ENCODE measurements around the gene ACAP2. TPM values are rescaled to one million over a fixed set of nuclear protein-coding genes. Genes with fewer than 3 reads are reported as not detected.
"Not testable (repeated sequence)": the region's sequence is repeated elsewhere in the genome, so short reads cannot be mapped to it uniquely, and the experiment has no call there.

The ACAP2 gene
- 57.9 TPM for total RNA-seq (2021; ENCODE audit: unreplicated experiment)
- polyA plus RNA-seq (2012; ENCODE audit: insufficient read length) = 14.3 TPM
- Bru-seq, nascent RNA = percentile 90 among the genes with signal in this experiment
- percentile 87 among the genes with signal in this experiment for BruChase-seq, experiment 1, labeled RNA remaining after a 2-hour chase
- BruChase-seq, experiment 2, labeled RNA remaining after a 6-hour chase = percentile 90 among the genes with signal in this experiment
- long read RNA-seq, full-length matches to known transcripts = 28 of 61 reads
- long read RNA-seq, partial matches to known transcripts = 12 of 61 reads
- long read RNA-seq, other reads (novel, unspliced or antisense) = 21 of 61 reads

DNA sequence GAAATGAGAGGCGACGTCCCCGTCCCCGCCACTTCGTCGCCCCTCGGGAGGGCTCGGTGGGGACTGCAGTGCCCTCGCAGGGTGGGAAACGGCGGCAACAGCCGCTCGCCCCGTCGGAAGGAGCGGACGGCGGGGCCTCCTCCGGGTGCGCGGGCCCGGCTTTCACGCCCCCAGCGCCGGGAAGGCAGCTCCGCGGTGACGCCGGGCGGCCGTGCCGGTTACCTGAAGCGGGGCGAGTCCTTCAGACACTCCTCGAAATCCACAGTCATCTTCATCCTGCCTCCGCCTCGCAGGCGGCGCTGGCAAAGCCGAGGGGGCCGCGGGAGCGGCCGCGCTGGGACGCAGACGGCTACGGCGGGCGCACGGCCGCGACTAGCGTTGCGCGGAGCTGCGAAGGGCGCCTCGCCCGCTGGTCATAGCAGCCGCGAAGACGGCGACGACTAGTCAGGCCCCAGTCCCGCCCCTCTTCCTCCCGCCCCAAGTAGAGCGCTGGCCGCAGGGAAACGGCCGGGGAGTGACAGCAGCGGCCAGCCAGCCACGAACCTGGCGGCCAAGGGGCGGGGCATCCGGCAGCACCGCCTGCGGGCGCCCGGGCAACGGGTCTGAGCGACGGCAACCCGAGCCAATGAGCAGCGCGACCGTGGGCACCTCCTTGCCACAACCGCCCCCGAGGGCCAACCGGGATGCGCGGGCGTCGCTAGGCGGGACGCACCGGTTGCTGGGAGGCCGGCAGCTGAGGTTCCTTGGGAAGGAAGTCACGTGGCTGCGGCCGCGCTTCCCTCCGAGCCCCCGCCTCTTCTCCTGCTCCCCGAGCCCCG is at the start of gene ACAP2:
ACAP2 (minus strand) TSS at position 448 of the 818 bp plus-strand sequence; CDS start at position 275, 173 bp downstream.
- no peaks in the 10 kb centered on the region for H3K9me3 ChIP-seq (ENCODE audit: control insufficient read depth, insufficient read depth, low read depth, low read length)
- intact Hi-C loops (cut with micrococcal nuclease; ENCODE audit: unreplicated experiment) = no loop called here
- no peaks in the 10 kb centered on the region for H3K27me3 ChIP-seq (ENCODE audit: control insufficient read depth, insufficient read depth, low read length)
- H3K36me3 ChIP-seq (ENCODE audit: control insufficient read depth, insufficient read depth, low read length) = no peaks in the 10 kb centered on the region
- TF ChIP-seq TCF7L2 (IDR thresholded peaks at IDR 0.05; ENCODE audit: low read depth, low read length) = no peak
- peak; percentile 61; the same call in 1 of the 2 replicates for TF ChIP-seq SIN3A (IDR thresholded peaks at IDR 0.05; ENCODE audit: borderline replicate concordance, insufficient read depth, low read depth, low read length)
- peak; percentile 80 for TF ChIP-seq POLR2AphosphoS5 (IDR thresholded peaks at IDR 0.05; ENCODE audit: low read depth, low read length)
- 0 out of 4 replicates have a peak, but pooled peaks of 1 of the 2 experiments have one; percentile 21 for TF ChIP-seq REST (IDR thresholded peaks at IDR 0.05; ENCODE audit: insufficient read depth in 1 of 2, low read depth in 2 of 2, low read length in 1 of 2)
- TF ChIP-seq CTCF (IDR thresholded peaks at IDR 0.05) = no peak
- ATAC-seq (peak; percentile 97), DNase-seq (ENCODE audit: low read depth, low spot score) (peak; percentile 93)
- peaks cover 23% of the 10 kb centered on the region for H3K4me1 ChIP-seq (ENCODE audit: control insufficient read depth, insufficient read depth, low read length)
- BruUV-seq (replicated peaks) = no TSS peak
- peak within 1 kb of the TSS; percentile 96 for H3K27ac ChIP-seq (ENCODE audit: low read length)
- in situ Hi-C loops (cut with HindIII; ENCODE audit: low pct_unique_long_range_greater_than_20kb, low sequenced_read_pairs) = no loop called here
- ChIA-PET POLR2A (interaction anchor here (0.6 kb wide), 1 partner anchor 98 kb away, joined by 9 read pairs; no protein-coding TSS in a partner anchor), CTCF (interaction anchor here (1.0 kb wide), 1 partner anchor 172 kb away, joined by 3 read pairs; the partner anchor contains the start of gene XXYLT1)
- H3K4me3 ChIP-seq (ENCODE audit: low read depth in 2 of 2, low read length in 2 of 2) = peak within 1 kb of the TSS; percentile 74 to 80

GRCh38 chr3:195475614-195476013 is 32.8 kb upstream of the ACAP2 start:
- TF ChIP-seq REST (IDR thresholded peaks at IDR 0.05; ENCODE audit: insufficient read depth in 1 of 2, low read depth in 2 of 2, low read length in 1 of 2) (no peak), CTCF (IDR thresholded peaks at IDR 0.05) (no peak), POLR2AphosphoS5 (IDR thresholded peaks at IDR 0.05; ENCODE audit: low read depth, low read length) (no peak), TCF7L2 (IDR thresholded peaks at IDR 0.05; ENCODE audit: low read depth, low read length) (no peak), SIN3A (IDR thresholded peaks at IDR 0.05; ENCODE audit: borderline replicate concordance, insufficient read depth, low read depth, low read length) (no peak)
- POLR2A ChIA-PET = interaction anchor here (0.6 kb wide), 1 partner anchor 51 kb away, joined by 5 read pairs; no protein-coding TSS in a partner anchor
- no TSS peak for BruUV-seq (replicated peaks)
- 0 out of 2 replicates have a peak, but pooled peaks cover 4% of the 10 kb centered on the region for H3K27me3 ChIP-seq (ENCODE audit: control insufficient read depth, insufficient read depth, low read length)
- no peaks in the 10 kb centered on the region for H3K4me1 ChIP-seq (ENCODE audit: control insufficient read depth, insufficient read depth, low read length)
- DNase-seq (ENCODE audit: low read depth, low spot score) (no peak), ATAC-seq (no peak)
- CTCF ChIA-PET = interaction anchor here (0.9 kb wide), 1 partner anchor 204 kb away, joined by 5 read pairs; the partner anchor contains the start of gene XXYLT1
- no peaks in the 10 kb centered on the region for H3K36me3 ChIP-seq (ENCODE audit: control insufficient read depth, insufficient read depth, low read length)
- no peak overlapping the region for H3K27ac ChIP-seq (ENCODE audit: low read length)
- intact Hi-C loops (cut with micrococcal nuclease; ENCODE audit: unreplicated experiment) (no loop called here), in situ Hi-C loops (cut with HindIII; ENCODE audit: low pct_unique_long_range_greater_than_20kb, low sequenced_read_pairs) (no loop called here)
- no peak overlapping the region for H3K4me3 ChIP-seq (ENCODE audit: low read depth in 2 of 2, low read length in 2 of 2)
- H3K9me3 ChIP-seq (ENCODE audit: control insufficient read depth, insufficient read depth, low read depth, low read length) = no peaks in the 10 kb centered on the region

DNA sequence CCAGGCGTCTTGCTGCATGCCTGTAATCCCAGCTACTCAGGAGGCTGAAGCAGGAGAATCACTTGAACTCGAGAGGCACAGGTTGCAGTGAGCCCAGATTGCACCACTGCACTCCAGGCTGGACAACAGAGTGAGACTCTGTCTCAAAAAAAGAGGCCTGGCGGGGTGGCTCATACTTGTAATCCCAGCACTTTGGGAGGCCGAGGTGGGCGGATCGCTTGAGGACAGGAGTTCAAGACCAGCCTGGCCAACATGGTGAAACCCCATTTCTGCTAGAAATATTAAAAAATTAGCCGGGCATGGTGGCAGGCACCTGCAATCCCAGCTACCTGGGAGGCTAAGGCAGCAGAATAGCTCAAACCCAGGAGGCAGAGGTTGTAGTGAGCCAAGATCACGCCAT is 32.3 kb upstream of the ACAP2 start:
- H3K4me3 ChIP-seq (ENCODE audit: low read depth in 2 of 2, low read length in 2 of 2); H3K27me3 ChIP-seq (ENCODE audit: control insufficient read depth, insufficient read depth, low read length); H3K36me3 ChIP-seq (ENCODE audit: control insufficient read depth, insufficient read depth, low read length); BruUV-seq (replicated peaks); H3K9me3 ChIP-seq (ENCODE audit: control insufficient read depth, insufficient read depth, low read depth, low read length); intact Hi-C loops (cut with micrococcal nuclease; ENCODE audit: unreplicated experiment); H3K4me1 ChIP-seq (ENCODE audit: control insufficient read depth, insufficient read depth, low read length); in situ Hi-C loops (cut with HindIII; ENCODE audit: low pct_unique_long_range_greater_than_20kb, low sequenced_read_pairs); POLR2A ChIA-PET; ATAC-seq; H3K27ac ChIP-seq (ENCODE audit: low read length); DNase-seq (ENCODE audit: low read depth, low spot score): not testable (repeated sequence)
- CTCF ChIA-PET = interaction anchor here (0.9 kb wide), 1 partner anchor 204 kb away, joined by 5 read pairs; the partner anchor contains the start of gene XXYLT1
